ENCODE results near the gene NOL6. TPM values are rescaled to one million over a fixed set of nuclear protein-coding genes. Genes with fewer than 3 reads are reported as not detected.

Gene NOL6
- polyA plus RNA-seq, 1 donor (not counting 4 experiments of a cell fraction or from before 2014, with no cell fraction given) = 63.6 TPM

DNA sequence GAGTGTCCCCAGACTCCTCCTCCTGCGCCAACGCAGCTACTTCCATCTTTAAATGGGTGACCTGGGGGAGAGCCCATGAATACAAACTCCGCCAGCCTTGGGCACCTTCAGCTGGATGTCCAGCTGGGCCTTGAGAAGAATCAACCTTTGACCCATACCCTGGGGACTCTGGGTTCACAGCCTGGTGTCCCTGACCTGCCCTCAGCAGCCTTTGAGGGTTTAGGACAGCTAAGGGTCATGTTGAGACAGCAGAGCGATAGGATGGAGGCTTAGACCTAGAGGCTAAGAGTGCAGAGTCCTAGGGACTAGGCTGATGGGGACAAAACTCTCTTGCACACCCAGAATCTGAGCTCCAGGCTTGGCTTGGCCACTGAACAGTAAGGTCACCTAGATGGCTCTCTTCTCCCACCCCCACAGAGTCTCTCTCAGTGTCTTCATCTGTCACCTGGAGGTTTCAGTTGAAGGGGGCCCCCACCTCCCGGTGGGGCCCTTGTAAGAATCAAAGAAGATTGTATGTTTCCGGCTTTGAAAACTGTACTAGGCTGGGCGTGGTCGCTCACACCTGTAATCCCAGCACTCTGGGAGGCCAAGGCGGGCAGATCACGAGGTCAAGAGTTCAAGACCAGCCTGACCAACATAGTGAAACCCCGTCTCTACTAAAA, 19.6 kb downstream of the NOL6 start:
- no peaks in the 10 kb centered on the region for H3K27me3 ChIP-seq (ENCODE audit: control insufficient read depth, extremely low read depth, insufficient read depth, low read length)
- no peaks in the 10 kb centered on the region for H3K79me2 ChIP-seq (ENCODE audit: control insufficient read depth, insufficient read depth, low read length)
- TF ChIP-seq EZH2 (IDR thresholded peaks at IDR 0.05; ENCODE audit: low read length) (no peak), CTCF (optimal IDR thresholded peaks at IDR 0.05 in 1 of 3, IDR thresholded peaks at IDR 0.05 in 1 of 3, conservative IDR thresholded peaks at IDR 0.05 in 1 of 3; ENCODE audit: extremely low read depth in 1 of 3, insufficient read depth in 2 of 3, low read length in 3 of 3) (no peak)
- dilution Hi-C loops (cut with MboI; ENCODE audit: extremely low pct_ligation_motif_present, low sequenced_read_pairs) = no loop called here
- H3K9me3 ChIP-seq (ENCODE audit: control insufficient read depth, low read depth, low read length) = no peaks in the 10 kb centered on the region
- DNase-seq (ENCODE audit: low read depth, low spot score) = no peak
- H3K9me1 ChIP-seq (ENCODE audit: control insufficient read depth, extremely low read depth, insufficient read depth, low read length) = no peaks in the 10 kb centered on the region
- no peak overlapping the region for H3K4me2 ChIP-seq (ENCODE audit: control insufficient read depth, extremely low read depth, insufficient read depth, low read depth, low read length)
- H3K4me1 ChIP-seq (ENCODE audit: control insufficient read depth, extremely low read depth, insufficient read depth, low read length) = peaks cover 47% of the 10 kb centered on the region
- H4K20me1 ChIP-seq (ENCODE audit: control insufficient read depth, extremely low read depth, insufficient read depth, low read length) = no peaks in the 10 kb centered on the region
- no peaks in the 10 kb centered on the region for H3K36me3 ChIP-seq (ENCODE audit: control insufficient read depth in 2 of 2, extremely low read depth in 1 of 2, insufficient read depth in 2 of 2, low read length in 2 of 2)
- peak; percentile 32 for FAIRE-seq
- H3K9ac ChIP-seq (ENCODE audit: control insufficient read depth, extremely low read depth, insufficient read depth, low read length) = no peak overlapping the region
- H3K27ac ChIP-seq (ENCODE audit: control insufficient read depth, insufficient read depth, low read length) = peak overlapping the region; percentile 83
- no peak overlapping the region for H3K4me3 ChIP-seq (ENCODE audit: control insufficient read depth in 2 of 3, extremely low read depth in 1 of 3, insufficient read depth in 2 of 3, low read depth in 1 of 3, low read length in 3 of 3)
- H2AFZ ChIP-seq (ENCODE audit: control insufficient read depth, low read length) = no peak overlapping the region

GRCh38 chr9:33453286-33453860, 20.4 kb downstream of the NOL6 start:
- Histone ChIP-seq H3K4me3 (ENCODE audit: control insufficient read depth in 2 of 3, extremely low read depth in 1 of 3, insufficient read depth in 2 of 3, low read depth in 1 of 3, low read length in 3 of 3) (no peak overlapping the region), H3K9me1 (ENCODE audit: control insufficient read depth, extremely low read depth, insufficient read depth, low read length) (no peaks in the 10 kb centered on the region), H3K4me1 (ENCODE audit: control insufficient read depth, extremely low read depth, insufficient read depth, low read length) (peaks cover 44% of the 10 kb centered on the region), H3K79me2 (ENCODE audit: control insufficient read depth, insufficient read depth, low read length) (no peaks in the 10 kb centered on the region), H3K27me3 (ENCODE audit: control insufficient read depth, extremely low read depth, insufficient read depth, low read length) (no peaks in the 10 kb centered on the region), H4K20me1 (ENCODE audit: control insufficient read depth, extremely low read depth, insufficient read depth, low read length) (no peaks in the 10 kb centered on the region), H3K36me3 (ENCODE audit: control insufficient read depth in 2 of 2, extremely low read depth in 1 of 2, insufficient read depth in 2 of 2, low read length in 2 of 2) (no peaks in the 10 kb centered on the region), H2AFZ (ENCODE audit: control insufficient read depth, low read length) (no peak overlapping the region), H3K4me2 (ENCODE audit: control insufficient read depth, extremely low read depth, insufficient read depth, low read depth, low read length) (peak overlapping the region; percentile 72), H3K27ac (ENCODE audit: control insufficient read depth, insufficient read depth, low read length) (peak overlapping the region; percentile 83), H3K9me3 (ENCODE audit: control insufficient read depth, low read depth, low read length) (no peaks in the 10 kb centered on the region), H3K9ac (ENCODE audit: control insufficient read depth, extremely low read depth, insufficient read depth, low read length) (peak overlapping the region; percentile 61)
- dilution Hi-C loops (cut with MboI; ENCODE audit: extremely low pct_ligation_motif_present, low sequenced_read_pairs) = no loop called here
- DNase-seq (ENCODE audit: low read depth, low spot score) (no peak), FAIRE-seq (peak; percentile 57)
- TF ChIP-seq EZH2 (IDR thresholded peaks at IDR 0.05; ENCODE audit: low read length) (no peak), CTCF (optimal IDR thresholded peaks at IDR 0.05 in 1 of 3, IDR thresholded peaks at IDR 0.05 in 1 of 3, conservative IDR thresholded peaks at IDR 0.05 in 1 of 3; ENCODE audit: extremely low read depth in 1 of 3, insufficient read depth in 2 of 3, low read length in 3 of 3) (no peak)
